Measurements from ENCODE around the gene RB1.

RB1 gene

GRCh38 chr13:48322294-48322693 lies 18.7 kb downstream of the RB1 start:
- TF ChIP-seq SIN3A (IDR thresholded peaks at IDR 0.05; ENCODE audit: borderline replicate concordance, insufficient read depth, low read length) (no peak), FOXP2 (optimal IDR thresholded peaks at IDR 0.05; ENCODE audit: borderline replicate concordance, extremely low read depth, extremely low read length, insufficient read depth) (no peak), POLR2AphosphoS5 (IDR thresholded peaks at IDR 0.05; ENCODE audit: low read depth, low read length) (no peak), TAF1 (IDR thresholded peaks at IDR 0.05; ENCODE audit: borderline replicate concordance, insufficient read depth, low read length) (no peak)
- TF ChIP-seq, protein P1, sequence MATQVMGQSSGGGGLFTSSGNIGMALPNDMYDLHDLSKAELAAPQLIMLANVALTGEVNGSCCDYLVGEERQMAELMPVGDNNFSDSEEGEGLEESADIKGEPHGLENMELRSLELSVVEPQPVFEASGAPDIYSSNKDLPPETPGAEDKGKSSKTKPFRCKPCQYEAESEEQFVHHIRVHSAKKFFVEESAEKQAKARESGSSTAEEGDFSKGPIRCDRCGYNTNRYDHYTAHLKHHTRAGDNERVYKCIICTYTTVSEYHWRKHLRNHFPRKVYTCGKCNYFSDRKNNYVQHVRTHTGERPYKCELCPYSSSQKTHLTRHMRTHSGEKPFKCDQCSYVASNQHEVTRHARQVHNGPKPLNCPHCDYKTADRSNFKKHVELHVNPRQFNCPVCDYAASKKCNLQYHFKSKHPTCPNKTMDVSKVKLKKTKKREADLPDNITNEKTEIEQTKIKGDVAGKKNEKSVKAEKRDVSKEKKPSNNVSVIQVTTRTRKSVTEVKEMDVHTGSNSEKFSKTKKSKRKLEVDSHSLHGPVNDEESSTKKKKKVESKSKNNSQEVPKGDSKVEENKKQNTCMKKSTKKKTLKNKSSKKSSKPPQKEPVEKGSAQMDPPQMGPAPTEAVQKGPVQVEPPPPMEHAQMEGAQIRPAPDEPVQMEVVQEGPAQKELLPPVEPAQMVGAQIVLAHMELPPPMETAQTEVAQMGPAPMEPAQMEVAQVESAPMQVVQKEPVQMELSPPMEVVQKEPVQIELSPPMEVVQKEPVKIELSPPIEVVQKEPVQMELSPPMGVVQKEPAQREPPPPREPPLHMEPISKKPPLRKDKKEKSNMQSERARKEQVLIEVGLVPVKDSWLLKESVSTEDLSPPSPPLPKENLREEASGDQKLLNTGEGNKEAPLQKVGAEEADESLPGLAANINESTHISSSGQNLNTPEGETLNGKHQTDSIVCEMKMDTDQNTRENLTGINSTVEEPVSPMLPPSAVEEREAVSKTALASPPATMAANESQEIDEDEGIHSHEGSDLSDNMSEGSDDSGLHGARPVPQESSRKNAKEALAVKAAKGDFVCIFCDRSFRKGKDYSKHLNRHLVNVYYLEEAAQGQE (IDR thresholded peaks at IDR 0.05; ENCODE audit: insufficient read depth in 1 of 2, low read depth in 2 of 2, low read length in 2 of 2) = no peak

DNA sequence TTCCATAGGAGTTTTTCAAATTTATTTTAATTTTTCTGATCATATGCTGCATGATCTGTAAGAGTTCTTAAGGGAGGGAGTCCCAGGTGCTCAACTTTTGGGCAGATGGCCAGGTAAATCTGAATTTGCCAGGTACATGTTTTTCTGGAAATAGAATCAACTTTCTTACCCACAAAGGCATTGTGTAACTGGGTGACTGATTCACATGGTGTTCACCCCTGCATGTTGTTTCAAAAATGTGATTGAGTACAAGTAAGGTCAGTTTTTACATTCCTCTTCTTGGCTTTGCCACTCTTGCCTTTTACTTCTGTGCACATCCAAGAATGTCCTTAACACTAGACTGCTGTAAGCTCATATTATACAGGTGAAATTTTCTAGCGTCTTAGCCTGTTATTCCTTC lies 30.4 kb downstream of the RB1 start:
- TF ChIP-seq TAF1 (IDR thresholded peaks at IDR 0.05; ENCODE audit: borderline replicate concordance, insufficient read depth, low read length) = no peak
- no peak for TF ChIP-seq FOXP2 (optimal IDR thresholded peaks at IDR 0.05; ENCODE audit: borderline replicate concordance, extremely low read depth, extremely low read length, insufficient read depth)
- TF ChIP-seq SIN3A (IDR thresholded peaks at IDR 0.05; ENCODE audit: borderline replicate concordance, insufficient read depth, low read length) = no peak
- no peak for TF ChIP-seq POLR2AphosphoS5 (IDR thresholded peaks at IDR 0.05; ENCODE audit: low read depth, low read length)
- TF ChIP-seq, protein P1 (IDR thresholded peaks at IDR 0.05; ENCODE audit: insufficient read depth in 1 of 2, low read depth in 2 of 2, low read length in 2 of 2) = no peak

DNA sequence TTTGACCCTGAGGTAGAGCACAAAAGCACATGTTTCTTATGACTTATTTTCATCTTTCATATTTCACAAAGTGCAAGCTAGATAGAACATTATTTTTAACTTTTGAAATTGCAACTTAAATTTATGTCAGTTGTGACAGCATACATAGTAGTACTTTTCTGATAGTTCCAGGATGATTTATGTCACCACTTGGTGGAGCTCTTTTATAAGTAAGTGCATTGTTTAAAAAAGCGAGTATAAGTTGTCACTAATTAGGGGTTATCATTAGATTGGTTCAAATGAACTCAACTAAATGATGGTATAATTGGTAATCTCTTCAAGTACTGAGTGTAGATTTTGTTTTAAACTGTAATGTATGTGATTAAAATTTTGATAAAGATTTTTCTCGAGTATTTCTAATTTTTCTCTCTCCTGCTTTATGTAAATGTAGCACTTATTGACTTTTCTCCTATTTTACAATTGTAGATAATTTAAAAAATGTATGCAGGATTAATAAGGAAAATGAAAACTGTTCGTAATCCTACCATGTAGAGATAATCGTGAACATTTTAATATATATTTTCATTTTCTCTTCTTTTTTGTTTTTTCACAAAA lies 31.1 kb downstream of the RB1 start:
- TF ChIP-seq, protein P1 (IDR thresholded peaks at IDR 0.05; ENCODE audit: insufficient read depth in 1 of 2, low read depth in 2 of 2, low read length in 2 of 2) = no peak
- TF ChIP-seq SIN3A (IDR thresholded peaks at IDR 0.05; ENCODE audit: borderline replicate concordance, insufficient read depth, low read length) = no peak
- TF ChIP-seq FOXP2 (optimal IDR thresholded peaks at IDR 0.05; ENCODE audit: borderline replicate concordance, extremely low read depth, extremely low read length, insufficient read depth) = no peak

DNA sequence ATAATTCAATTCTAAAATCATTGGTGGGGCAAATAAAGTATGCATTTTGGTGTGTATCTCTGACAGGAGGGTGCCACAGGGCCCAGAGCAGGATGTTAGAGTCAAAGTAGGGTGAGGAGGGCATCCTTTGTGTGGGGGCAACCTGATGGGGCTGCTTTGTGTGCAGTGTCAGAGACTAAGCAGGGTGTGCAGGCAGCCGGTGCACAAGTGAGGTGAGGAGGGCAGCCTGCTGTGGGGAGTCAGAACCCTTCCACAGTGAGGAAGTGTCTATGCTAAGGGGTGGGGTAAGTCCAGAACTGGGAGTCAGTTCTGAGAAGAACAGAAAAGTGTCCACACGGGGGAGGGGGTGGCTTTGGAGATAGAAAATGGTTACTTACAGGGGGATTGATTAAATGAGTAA lies 40.7 kb downstream of the RB1 start:
- TF ChIP-seq, protein P1 (IDR thresholded peaks at IDR 0.05; ENCODE audit: insufficient read depth in 1 of 2, low read depth in 2 of 2, low read length in 2 of 2) = no peak
- no peak for TF ChIP-seq TAF1 (IDR thresholded peaks at IDR 0.05; ENCODE audit: borderline replicate concordance, insufficient read depth, low read length)

GRCh38 chr13:48346583-48346982 lies 43.0 kb downstream of the RB1 start:
- TF ChIP-seq FOXP2 (optimal IDR thresholded peaks at IDR 0.05; ENCODE audit: borderline replicate concordance, extremely low read depth, extremely low read length, insufficient read depth) (no peak), POLR2AphosphoS5 (IDR thresholded peaks at IDR 0.05; ENCODE audit: low read depth, low read length) (no peak), TAF1 (IDR thresholded peaks at IDR 0.05; ENCODE audit: borderline replicate concordance, insufficient read depth, low read length) (no peak), SIN3A (IDR thresholded peaks at IDR 0.05; ENCODE audit: borderline replicate concordance, insufficient read depth, low read length) (no peak)
- TF ChIP-seq, protein P1 (IDR thresholded peaks at IDR 0.05; ENCODE audit: insufficient read depth in 1 of 2, low read depth in 2 of 2, low read length in 2 of 2) = no peak

All from PFSK-1 (cell line).